ENCODE results near the gene ENDOV.
"Not testable (repeated sequence)": the region's sequence is repeated elsewhere in the genome, so short reads cannot be mapped to it uniquely, and the experiment has no call there.

The ENDOV gene

DNA sequence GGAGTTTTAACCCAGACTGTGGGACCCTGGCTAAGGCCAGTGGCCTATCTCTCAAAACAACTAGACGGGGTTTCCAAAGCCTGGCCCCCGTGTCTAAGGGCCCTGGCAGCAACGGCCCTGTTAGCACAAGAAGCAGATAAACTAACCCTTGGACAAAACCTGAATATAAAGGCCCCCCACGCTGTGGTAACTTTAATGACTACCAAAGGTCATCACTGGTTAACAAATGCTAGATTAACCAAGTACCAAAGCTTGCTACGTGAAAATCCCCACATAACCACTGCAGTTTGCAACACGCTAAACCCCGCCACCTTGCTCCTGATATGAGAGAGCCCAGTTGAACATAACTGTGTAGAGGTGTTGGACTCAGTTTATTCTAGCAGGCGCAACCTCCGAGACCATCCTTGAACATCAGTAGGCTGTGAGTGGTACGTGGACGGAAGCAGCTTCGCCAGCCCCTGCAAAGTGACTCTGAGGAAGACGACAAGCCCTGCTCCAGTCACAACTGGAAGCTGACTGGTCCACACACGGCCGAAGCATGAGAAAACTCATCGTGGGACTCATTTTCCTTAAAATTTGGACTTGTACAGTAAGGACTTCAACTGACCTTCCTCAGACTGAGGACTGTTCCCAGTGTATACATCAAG is 4.4 kb upstream of the ENDOV start:
- in situ Hi-C loops (cut with MboI; ENCODE audit: low pct_unique_long_range_greater_than_20kb, low sequenced_read_pairs); DNase-seq: not testable (repeated sequence)

DNA sequence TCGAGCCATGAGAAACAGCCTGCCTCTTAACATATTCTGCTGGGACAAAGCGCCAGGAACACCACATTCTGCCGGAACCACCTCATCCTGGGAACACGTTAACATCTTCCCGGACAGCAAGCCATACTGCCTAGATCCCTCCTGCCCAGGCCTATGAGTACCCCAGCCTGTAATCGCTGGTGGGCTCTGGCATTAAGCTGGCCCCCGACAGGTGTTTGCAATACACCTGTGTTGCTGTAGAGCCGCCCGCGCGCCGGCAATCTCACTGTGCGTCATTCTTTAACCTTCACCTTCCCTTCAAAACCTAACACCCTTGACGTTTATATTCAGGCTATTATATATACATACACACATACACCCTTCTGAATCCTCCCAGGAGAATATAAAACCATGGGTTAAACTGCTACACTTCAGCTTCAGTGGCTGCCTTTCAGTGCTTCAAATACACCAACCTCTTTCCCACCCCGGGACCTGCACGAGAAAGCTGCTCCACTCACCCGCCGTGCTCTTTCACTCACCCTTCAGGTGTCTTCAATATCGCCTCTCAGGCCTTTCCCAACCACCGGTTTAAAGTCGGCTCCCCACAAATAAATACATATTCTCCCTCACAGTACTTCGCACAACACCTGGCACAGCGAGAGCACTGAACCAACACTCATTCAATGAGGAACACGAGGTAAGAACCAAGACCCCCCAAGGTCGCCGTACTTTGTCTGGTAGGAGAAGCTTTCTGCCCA is 1.0 kb upstream of the ENDOV start:
- in situ Hi-C loops (cut with MboI; ENCODE audit: low pct_unique_long_range_greater_than_20kb, low sequenced_read_pairs) = no loop called here
- DNase-seq = no peak

DNA sequence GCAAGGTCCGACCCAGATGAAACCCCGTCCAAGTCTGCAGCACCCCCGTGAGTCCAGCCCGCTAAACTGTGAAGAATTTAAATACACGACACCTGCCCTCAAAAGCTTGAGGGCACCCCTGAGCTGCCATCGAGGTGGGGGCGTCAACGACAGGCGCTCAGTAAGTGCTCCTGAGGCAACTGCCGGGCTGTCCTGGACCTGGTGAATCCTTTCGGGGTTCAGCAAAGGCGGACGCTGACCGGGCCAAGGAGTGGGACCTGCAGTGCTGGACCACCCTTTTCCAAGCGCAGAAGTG is 512 bp upstream of the ENDOV start:
- in situ Hi-C loops (cut with MboI; ENCODE audit: low pct_unique_long_range_greater_than_20kb, low sequenced_read_pairs) = no loop called here
- no peak for DNase-seq

DNA sequence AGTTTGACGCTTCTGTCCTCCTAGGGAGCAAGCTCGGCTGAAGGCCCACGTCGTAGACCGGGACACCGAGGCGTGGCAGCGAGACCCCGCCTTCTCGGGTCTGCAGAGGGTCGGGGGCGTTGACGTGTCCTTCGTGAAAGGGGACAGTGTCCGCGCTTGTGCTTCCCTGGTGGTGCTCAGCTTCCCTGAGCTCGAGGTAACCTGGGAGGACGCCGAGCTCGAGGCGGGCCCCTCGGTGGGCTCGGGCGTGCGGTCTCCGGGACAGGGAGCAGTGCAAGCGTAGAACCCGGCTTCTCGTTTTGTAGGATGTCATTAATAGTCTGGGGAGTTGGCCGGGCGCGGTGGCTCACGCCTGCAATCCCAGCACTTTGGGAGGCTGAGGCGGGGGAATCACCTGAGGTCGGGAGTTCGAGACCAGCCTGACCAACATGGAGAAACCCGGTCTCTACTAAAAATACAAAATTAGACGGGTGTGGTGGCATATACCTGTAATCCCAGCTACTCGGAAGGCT is 715 bp downstream of the ENDOV start:
- in situ Hi-C loops (cut with MboI; ENCODE audit: low pct_unique_long_range_greater_than_20kb, low sequenced_read_pairs) = no loop called here
- DNase-seq = no peak

DNA sequence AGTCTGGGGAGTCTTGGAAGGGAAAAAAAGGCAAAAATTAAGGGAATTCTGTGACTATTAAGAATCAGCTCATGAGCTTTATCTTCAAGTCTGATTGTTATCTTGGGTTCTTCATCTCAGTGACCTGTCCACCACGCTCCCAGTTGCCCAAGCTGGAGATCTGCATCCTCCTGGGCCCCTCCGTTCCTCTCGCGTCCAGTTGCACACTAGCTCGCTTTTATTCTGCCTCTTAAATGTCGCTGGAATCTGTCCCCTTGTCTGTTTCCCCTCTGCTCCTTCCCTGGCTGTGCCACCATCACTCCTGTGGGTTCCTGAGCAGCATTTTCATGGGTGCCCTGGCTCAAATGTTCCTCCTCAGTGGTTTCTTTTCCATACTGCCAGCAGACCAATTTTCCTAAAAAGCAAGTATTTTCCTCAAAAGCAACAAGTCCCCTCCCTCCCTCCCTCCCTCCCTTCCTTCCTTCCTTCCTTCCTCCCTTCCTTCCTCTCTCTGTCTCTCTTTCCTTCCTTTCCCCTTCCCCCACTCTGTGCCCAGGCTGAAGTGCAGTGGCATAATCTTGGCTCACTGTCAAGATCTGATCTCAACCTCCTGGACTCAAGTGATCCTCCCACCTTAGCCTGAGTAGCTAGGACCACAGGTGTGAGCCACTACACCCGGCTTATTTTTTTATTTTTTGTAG is 1.4 kb downstream of the ENDOV start:
- DNase-seq = no peak
- in situ Hi-C loops (cut with MboI; ENCODE audit: low pct_unique_long_range_greater_than_20kb, low sequenced_read_pairs) = no loop called here

DNA sequence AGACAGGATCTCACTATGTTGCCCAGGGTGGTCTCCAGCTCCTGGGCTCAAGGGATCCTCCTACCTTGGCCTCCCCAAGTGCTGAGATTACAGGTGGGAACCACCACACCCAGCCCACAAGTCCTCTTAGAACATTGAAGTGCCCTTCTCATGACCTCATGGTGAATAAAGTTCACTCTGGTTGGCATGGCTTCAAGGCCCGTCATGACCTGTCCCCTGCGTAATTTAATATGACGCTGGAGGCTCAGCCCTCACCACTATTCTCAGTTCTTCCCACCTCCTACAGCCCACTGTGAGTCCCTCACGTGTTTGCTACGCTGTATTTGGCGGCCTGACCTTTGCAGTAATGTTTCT is 1.9 kb downstream of the ENDOV start:
- no peak for DNase-seq
- in situ Hi-C loops (cut with MboI; ENCODE audit: low pct_unique_long_range_greater_than_20kb, low sequenced_read_pairs) = no loop called here

DNA sequence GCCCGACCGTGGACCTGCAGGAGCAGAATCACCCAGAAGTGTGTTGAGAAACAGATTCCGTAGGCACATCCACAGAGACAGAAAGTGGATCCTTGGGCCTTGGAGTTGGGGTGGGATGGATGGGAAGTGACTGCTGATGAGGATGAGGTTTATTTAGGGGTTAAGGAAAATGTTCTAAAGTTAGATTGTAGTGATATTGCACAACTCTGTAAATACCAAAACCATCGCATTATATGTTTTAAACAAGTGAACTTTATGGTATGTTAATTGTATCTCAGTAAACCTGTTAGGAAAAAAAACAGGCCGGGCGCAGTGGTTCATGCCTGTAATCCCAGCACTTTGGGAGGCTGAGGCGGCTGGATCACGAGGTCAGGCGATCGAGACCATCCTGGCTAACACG is 3.6 kb downstream of the ENDOV start:
- in situ Hi-C loops (cut with MboI; ENCODE audit: low pct_unique_long_range_greater_than_20kb, low sequenced_read_pairs) = no loop called here
- DNase-seq = no peak

DNA sequence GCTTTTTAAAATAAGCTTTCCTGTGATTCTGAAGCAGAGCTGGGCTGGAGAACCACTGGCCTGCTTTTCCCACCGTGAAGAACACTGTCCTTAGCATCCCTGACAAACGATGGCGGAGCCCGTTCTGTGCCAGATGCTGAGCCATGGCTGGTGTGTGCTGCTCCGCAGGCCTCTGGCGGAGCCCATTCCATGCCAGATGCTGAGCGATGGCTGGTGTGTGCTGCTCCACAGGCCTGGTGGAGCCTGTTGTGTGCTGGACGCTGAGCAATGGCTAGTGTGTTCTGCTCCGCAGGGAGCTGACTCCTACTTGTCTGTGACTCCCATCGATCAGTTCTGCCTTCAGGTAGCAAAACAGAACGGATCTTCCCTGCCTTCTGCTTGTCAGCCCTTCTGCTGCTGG is 4.3 kb downstream of the ENDOV start:
- in situ Hi-C loops (cut with MboI; ENCODE audit: low pct_unique_long_range_greater_than_20kb, low sequenced_read_pairs) = no loop called here

DNA sequence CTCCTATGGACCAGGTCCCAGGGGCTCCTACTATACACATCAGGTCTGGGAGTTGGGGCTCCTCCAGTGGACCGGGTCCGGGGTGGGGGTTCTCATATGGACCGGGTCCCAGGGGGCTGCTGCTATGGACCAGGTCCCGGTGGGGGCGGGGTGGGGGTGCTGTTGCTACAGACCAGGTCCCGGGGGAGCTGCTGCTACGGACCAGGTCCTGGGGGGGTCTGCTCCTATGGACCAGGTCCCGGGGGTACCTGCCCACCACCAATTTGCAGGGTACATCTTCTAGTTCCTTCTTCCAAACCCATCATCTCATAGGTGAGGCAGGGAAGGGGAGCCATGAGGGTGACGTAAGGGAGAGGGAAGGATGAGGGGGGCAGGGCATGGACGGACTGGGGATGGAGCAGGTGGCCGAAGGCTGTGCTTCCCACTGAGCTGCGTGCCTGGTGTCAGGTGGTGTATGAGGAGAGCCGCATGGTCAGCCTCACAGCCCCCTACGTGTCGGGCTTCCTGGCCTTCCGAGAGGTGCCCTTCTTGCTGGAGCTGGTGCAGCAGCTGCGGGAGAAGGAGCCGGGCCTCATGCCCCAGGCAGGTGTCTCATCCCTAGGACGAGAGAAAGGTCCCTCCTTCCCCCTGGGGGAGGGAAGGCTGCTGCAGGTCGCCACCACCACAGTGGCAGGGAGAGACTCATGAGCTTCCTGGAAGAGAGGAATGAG is 6.6 kb downstream of the ENDOV start:
- in situ Hi-C loops (cut with MboI; ENCODE audit: low pct_unique_long_range_greater_than_20kb, low sequenced_read_pairs) = loop anchor here (10.0 kb wide), 1 partner anchor 553 kb away; no protein-coding TSS in a partner anchor
- no peak for DNase-seq

More for the DNA sequence above, 4.3 kb downstream of the ENDOV start:
- DNase-seq = no peak

DNA sequence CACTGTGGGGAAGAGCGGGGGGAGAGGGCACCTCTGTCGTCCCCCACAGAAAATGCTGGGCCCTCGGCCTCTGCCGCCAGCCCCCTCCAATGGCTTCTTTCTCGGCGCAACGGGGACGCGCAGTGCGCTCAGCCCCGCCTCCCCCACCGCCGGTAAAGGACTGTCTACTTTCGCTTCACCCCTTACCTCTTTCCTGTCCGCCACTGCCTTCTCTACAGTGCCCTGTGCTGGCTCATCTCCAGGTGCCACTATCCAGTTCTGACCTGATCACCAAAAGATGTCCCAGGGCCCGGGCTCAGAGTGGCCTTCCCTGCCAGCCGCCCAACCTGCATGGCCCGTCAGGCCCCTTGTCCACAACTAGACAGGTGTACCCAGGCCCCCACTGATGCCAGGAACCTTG is 7.3 kb downstream of the ENDOV start:
- in situ Hi-C loops (cut with MboI; ENCODE audit: low pct_unique_long_range_greater_than_20kb, low sequenced_read_pairs) = loop anchor here (10.0 kb wide), 1 partner anchor 553 kb away; no protein-coding TSS in a partner anchor
- no peak for DNase-seq

DNA sequence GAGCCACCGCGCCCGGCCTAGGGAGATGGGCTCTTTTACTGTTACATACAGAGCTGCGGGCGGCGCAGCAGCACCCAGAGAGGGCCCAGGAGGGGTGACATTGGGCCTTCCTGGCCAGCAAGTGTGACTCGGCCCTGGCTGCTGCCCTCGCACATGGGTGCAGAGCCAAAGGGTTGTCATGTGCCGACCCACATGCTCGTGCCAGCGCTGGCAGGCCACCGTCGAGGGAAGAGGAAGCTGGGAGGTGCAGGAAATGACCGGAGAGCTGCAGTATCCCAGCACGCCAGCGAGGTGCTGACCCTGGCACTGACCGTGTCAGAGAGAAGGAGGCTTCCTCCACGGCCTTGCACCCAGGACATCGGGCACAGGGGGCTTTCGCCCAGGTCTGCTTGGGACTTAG is 8.0 kb downstream of the ENDOV start:
- in situ Hi-C loops (cut with MboI; ENCODE audit: low pct_unique_long_range_greater_than_20kb, low sequenced_read_pairs) = loop anchor here (10.0 kb wide), 1 partner anchor 552 kb away; no protein-coding TSS in a partner anchor
- no peak for DNase-seq

DNA sequence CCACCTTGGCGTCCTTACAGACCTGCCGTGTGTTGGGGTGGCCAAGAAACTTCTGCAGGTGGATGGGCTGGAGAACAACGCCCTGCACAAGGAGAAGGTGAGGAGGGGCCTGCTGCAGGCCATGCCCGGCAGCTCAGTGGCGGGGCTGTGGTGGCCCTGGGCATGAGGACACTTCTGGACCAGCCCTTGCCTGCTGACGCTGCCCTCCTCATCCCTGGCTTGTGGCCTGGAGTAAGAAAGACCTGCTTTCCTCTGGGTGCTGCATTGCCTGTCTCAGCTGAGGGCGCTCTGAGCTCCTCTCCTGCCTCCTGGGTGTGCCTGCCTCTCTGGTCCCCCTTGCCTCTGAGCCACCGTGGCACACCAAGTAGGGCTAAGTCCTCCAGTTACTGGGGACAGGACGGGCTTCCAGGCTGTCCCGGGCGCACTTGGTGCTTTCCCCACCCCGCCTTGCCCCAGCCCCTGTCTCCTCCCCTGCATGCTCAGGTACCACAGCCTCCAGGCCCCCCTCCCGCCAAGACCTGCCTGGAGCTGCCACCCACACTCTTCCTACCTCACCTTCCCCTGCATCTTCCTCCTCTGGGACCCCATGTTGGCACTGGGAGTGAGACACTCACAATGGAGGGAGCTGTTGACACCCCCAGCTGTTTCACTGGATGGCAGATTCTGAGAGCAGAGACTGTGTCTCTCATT is 8.7 kb downstream of the ENDOV start:
- in situ Hi-C loops (cut with MboI; ENCODE audit: low pct_unique_long_range_greater_than_20kb, low sequenced_read_pairs) = loop anchor here (10.0 kb wide), 1 partner anchor 551 kb away; no protein-coding TSS in a partner anchor
- no peak for DNase-seq

DNA sequence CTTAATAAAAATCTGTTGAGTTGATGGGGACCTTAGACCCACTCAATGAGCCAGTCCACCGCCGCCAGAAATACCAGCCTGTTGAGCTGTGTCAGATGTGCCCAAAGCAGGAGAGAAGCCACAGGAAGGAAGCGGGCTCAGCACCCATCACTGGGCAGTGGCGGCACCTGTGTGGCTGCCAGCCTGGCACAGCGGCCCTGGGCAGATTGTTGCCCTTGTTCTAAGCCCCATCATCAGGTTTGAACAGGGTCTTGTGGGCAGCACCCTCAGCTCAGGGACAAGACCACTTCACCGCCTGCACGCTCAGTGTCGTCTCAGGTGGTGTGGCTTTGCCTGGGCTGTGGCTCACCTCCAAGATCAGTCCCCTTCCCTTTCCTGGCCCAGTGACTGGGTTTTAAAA is 9.3 kb downstream of the ENDOV start:
- DNase-seq = no peak
- in situ Hi-C loops (cut with MboI; ENCODE audit: low pct_unique_long_range_greater_than_20kb, low sequenced_read_pairs) = loop anchor here (10.0 kb wide), 1 partner anchor 551 kb away; no protein-coding TSS in a partner anchor

DNA sequence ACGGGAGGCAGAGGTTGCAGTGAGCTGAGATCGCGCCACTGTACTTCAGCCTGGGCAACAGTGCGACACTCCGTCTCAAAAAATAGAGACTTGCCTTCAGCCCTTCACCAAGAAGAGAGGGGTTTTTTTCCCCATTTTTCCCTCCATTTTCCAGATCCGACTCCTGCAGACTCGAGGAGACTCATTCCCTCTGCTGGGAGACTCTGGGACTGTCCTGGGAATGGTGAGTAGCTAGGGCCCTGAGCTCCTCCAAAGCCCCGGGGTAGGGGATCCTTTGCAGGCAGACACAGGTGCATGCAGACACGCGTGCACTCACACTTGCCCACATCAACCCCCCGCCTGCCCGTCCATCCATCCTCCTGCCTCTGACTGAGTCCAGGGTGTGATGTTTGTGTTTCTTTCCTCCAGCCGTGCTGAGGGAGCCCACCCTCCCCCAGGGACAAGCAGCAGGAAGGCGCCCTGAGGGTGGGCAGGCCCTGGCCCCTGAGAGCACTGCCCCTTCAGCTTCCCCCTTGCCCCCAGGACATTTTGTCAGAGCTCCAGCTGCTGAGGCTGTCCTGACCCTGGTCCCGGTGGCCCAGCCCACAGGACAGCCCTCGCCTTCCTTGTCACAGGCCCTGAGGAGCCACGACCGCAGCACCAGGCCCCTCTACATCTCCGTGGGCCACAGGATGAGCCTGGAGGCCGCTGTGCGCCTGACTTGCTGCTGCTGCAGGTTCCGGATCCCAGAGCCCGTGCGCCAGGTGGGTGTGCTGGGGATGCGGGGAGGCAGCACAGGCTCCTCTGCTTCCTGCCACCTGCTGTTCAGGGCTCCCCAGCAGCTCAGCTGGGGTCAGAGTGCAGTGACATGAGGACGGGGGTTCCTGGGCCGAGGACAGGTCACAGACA is 10.2 kb downstream of the ENDOV start:
- no peak for DNase-seq
- in situ Hi-C loops (cut with MboI; ENCODE audit: low pct_unique_long_range_greater_than_20kb, low sequenced_read_pairs) = loop anchor here (10.0 kb wide), 1 partner anchor 550 kb away; no protein-coding TSS in a partner anchor

DNA sequence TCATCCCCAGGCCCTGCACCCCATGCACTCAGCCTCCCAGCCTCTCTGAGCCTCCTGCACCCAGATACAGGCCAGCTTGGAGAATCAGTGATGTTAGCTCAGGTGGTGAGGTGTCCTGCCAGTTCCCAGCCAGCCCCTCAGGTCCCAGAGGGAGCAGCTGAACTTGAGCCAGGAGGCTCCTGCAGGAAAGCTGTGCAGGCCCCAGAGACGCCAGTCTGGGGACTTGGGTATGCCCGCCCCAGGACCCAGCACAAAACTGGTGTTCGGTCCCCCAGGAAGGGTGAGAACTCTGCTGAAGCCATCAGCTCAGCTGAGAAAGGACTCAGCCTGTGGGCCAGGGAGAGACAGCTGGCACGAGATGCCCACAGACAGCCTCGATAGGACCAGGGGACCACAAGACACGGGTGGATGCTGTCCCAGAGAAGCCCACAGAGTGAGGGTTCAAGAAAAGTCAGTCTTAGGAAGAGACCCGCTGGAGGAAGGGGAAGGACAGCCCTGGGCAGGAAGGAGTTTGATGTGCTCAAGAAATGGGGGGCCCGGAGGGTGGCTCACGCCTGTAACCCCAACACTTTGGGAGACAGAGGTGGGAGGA is 11.0 kb downstream of the ENDOV start:
- no peak for DNase-seq
- in situ Hi-C loops (cut with MboI; ENCODE audit: low pct_unique_long_range_greater_than_20kb, low sequenced_read_pairs) = loop anchor here (10.0 kb wide), 1 partner anchor 549 kb away; no protein-coding TSS in a partner anchor

DNA sequence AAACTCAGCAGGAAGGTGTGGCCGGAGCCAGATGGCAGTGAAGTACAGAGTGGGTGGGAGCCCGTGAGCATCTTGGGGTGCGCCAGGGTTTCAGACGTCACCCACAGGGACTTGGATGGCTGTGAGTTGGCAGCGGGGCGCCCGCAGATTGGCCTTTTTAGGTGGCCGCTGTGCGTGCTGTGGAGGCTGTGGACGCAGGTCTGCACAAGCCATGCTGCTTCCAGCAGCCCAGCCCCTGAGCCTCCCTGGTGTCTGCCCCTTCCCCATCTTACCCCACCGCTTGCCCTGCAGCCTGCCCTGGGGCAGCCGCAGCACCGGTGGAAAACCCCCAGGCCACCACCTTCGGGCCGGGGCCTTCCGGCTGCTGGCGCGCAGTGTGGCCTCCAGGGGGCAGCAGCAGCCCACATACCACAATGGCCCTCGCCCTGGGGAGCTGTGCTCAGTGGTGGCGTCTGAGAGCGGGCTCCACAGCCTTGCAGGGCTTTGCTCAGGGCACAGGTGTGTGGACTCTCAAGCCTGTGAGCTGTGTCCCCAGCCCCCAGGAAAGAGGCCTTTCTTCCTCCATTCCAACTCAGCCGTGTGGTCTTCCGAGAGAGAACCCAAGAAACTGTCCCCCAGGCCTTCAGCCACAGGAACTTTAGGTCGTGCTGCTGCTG is 11.8 kb downstream of the ENDOV start:
- in situ Hi-C loops (cut with MboI; ENCODE audit: low pct_unique_long_range_greater_than_20kb, low sequenced_read_pairs) = loop anchor here (10.0 kb wide), 1 partner anchor 548 kb away; no protein-coding TSS in a partner anchor
- DNase-seq = peak; percentile 76
